K562 (cell line): ENCODE data around the gene ADGRL3.

Experiments
- ASH1L ChIP-seq: fragments of 450-650 bp; IDR thresholded peaks from 2 replicates; pipeline ENCODE4 v1.6.1; 2018; ENCODE audit warnings: borderline replicate concordance, mild to moderate bottlenecking, low read depth; ENCODE audit not compliant: partially characterized antibody
- CTCF ChIP-seq, 3 experiments: IDR thresholded peaks in 2 of 3; conservative IDR thresholded peaks in 1 of 3; 2 replicates each; pipeline ENCODE4 v1.5.1; 2011 to 2012; ENCODE audit warnings: low read length in 3 of 3, mild to moderate bottlenecking in 3 of 3, control low read depth in 2 of 3, improper control_type of control experiment in 1 of 3, inconsistent platforms in 1 of 3, low read depth in 1 of 3, mixed read lengths in 1 of 3, moderate library complexity in 1 of 3; ENCODE audit not compliant: insufficient read depth in 2 of 3
- DNMT1 ChIP-seq: fragments of 450-650 bp; IDR thresholded peaks from 2 replicates; pipeline ENCODE4 v1.6.1; 2016; ENCODE audit warnings: antibody characterized with exemption, mild to moderate bottlenecking
- ESRRA ChIP-seq: fragments of 450-650 bp; IDR thresholded peaks from 2 replicates; pipeline ENCODE4 v1.6.1; 2014; ENCODE audit warnings: low read depth, mild to moderate bottlenecking, moderate library complexity, borderline replicate concordance
- EZH2 ChIP-seq: IDR thresholded peaks from 2 replicates; pipeline ENCODE4 v1.6.1; 2012; ENCODE audit warnings: low read depth, mild to moderate bottlenecking, inconsistent platforms, low read length, borderline replicate concordance
- FOXA1 ChIP-seq: fragments of 450-650 bp; IDR thresholded peaks from 2 replicates; pipeline ENCODE4 v1.6.1; 2016; ENCODE audit warnings: mild to moderate bottlenecking, borderline replicate concordance
- FOXM1 ChIP-seq, 2 experiments: fragments of 450-650 bp in 1 of 2; sonication (generic) in 1 of 2; formaldehyde crosslinking in 1 of 2; IDR thresholded peaks; 2 replicates each; pipeline versions ENCODE4 v1.6.1 to v1.9.0; 2017 to 2022; ENCODE audit warnings: low read depth in 2 of 2, mild to moderate bottlenecking in 2 of 2, missing genetic modification reagents in 1 of 2, moderate library complexity in 1 of 2
- FUS ChIP-seq: fragments of 200-400 bp; formaldehyde crosslinking; optimal IDR thresholded peaks from 2 replicates; pipeline ENCODE3; 2017; ENCODE audit warnings: low read depth, low read length
- HDAC2 ChIP-seq: fragments of 450-650 bp; IDR thresholded peaks from 2 replicates; pipeline ENCODE4 v1.6.1; 2016; ENCODE audit warnings: mild to moderate bottlenecking
- POLR2AphosphoS5 ChIP-seq: IDR thresholded peaks from 2 replicates; pipeline ENCODE4 v1.6.1; 2011; ENCODE audit warnings: mild to moderate bottlenecking, low read depth, low read length, moderate library complexity; ENCODE audit not compliant: control insufficient read depth, insufficient read depth
- TF ChIP-seq, protein P1 (sequence below): sonication (generic); formaldehyde crosslinking; IDR thresholded peaks from 2 replicates; pipeline ENCODE4 v1.9.0; 2022; ENCODE audit warnings: mild to moderate bottlenecking, missing genetic modification reagents

DNA sequence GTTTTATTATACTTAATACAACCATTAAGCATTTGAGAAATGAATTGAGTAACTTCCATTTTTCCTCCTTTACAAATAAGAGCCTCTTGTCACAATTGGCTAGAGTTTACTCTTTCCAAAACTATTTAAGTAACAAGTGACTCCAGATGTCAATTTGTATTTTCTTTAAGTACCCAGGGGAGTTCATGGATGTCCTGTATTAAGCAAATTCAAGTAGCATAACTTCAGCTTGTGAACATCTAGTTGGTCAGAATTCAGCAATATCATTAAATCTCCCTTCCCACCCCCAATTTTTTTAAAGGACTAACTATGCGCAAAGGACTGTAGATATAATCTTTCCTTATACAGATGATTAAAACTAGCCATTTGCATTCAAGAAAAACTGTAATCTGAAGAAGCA is 1.4 kb upstream of the ADGRL3 start:
- TF ChIP-seq FUS = no peak
- TF ChIP-seq POLR2AphosphoS5 = no peak
- TF ChIP-seq HDAC2 = no peak
- TF ChIP-seq CTCF (IDR thresholded peaks at IDR 0.05 in 2 of 3, conservative IDR thresholded peaks at IDR 0.05 in 1 of 3; ENCODE audit: insufficient read depth in 2 of 3, low read depth in 1 of 3, low read length in 3 of 3) = no peak
- TF ChIP-seq DNMT1 = no peak
- TF ChIP-seq FOXA1 = no peak
- TF ChIP-seq ESRRA = no peak
- TF ChIP-seq ASH1L = no peak
- no peak for TF ChIP-seq FOXM1 (IDR thresholded peaks at IDR 0.05; ENCODE audit: low read depth)
- TF ChIP-seq FOXM1 (CRISPR knock-in tag; IDR thresholded peaks at IDR 0.05; ENCODE audit: low read depth) = no peak
- TF ChIP-seq, protein P1, sequence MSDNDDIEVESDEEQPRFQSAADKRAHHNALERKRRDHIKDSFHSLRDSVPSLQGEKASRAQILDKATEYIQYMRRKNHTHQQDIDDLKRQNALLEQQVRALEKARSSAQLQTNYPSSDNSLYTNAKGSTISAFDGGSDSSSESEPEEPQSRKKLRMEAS (CRISPR knock-in tag) = no peak
- TF ChIP-seq EZH2 = no peak
